ENCODE measurements around the gene COL9A3. TPM values are rescaled to one million over a fixed set of nuclear protein-coding genes. Genes with fewer than 3 reads are reported as not detected.

COL9A3 gene
- total RNA-seq, 1 experiment from 2014 or later = 59.7 TPM

Small RNA genes lying within 50 kb of the gene (small RNA-seq; reads per million reads assigned to genes)
- gene DPH3P1 = not detected

Other genes with a start within 250 kb of the COL9A3 start
- 78.8 and 83.4 TPM in 2 replicates for gene SLCO4A1, start 174.5 kb upstream of the COL9A3 start, total RNA-seq (2014; rRNA removed; shearing (Covaris generic))
- gene NTSR1, start 108.2 kb upstream of the COL9A3 start, total RNA-seq (2014; rRNA removed; shearing (Covaris generic)) = 76.6 and 78.7 TPM in 2 replicates
- gene MRGBP, start 20.6 kb upstream of the COL9A3 start, total RNA-seq (2014; rRNA removed; shearing (Covaris generic)) = 88.8 and 98.8 TPM in 2 replicates
- gene OGFR, start 12.2 kb upstream of the COL9A3 start, total RNA-seq (2014; rRNA removed; shearing (Covaris generic)) = 197 and 202 TPM in 2 replicates
- gene TCFL5, start 44.8 kb downstream of the COL9A3 start, total RNA-seq (2014; rRNA removed; shearing (Covaris generic)) = 16.1 and 17.1 TPM in 2 replicates
- 72.0 and 78.5 TPM in 2 replicates for gene DIDO1, start 109.5 kb downstream of the COL9A3 start, total RNA-seq (2014; rRNA removed; shearing (Covaris generic))
- gene GID8, start 121.1 kb downstream of the COL9A3 start, total RNA-seq (2014; rRNA removed; shearing (Covaris generic)) = 66.9 and 67.4 TPM in 2 replicates
- 119 and 127 TPM in 2 replicates for gene SLC17A9, start 135.7 kb downstream of the COL9A3 start, total RNA-seq (2014; rRNA removed; shearing (Covaris generic))
- not detected in 2 replicates for gene BHLHE23, start 189.9 kb downstream of the COL9A3 start, total RNA-seq (2014; rRNA removed; shearing (Covaris generic))

All from HT-29 (cell line).